Left kidney (tissue), 2 donors: ENCODE data around the gene GPM6B. TPM values are rescaled to one million over a fixed set of nuclear protein-coding genes. Genes with fewer than 3 reads are reported as not detected.

Experiments used
- DNase-seq: peaks from one replicate; pipeline ENCODE4 v3.0.0-alpha.2; 2013
- polyA plus RNA-seq: library from polyadenylated mRNA; unstranded; fragments of 120-200 nt; gene quantifications from one replicate; pipeline ENCODE4 v1.2.1, GENCODE V29; 2013; ENCODE audit not compliant: insufficient read length

Gene GPM6B
- polyA plus RNA-seq, 1 donor: 21.5 TPM

DNA sequence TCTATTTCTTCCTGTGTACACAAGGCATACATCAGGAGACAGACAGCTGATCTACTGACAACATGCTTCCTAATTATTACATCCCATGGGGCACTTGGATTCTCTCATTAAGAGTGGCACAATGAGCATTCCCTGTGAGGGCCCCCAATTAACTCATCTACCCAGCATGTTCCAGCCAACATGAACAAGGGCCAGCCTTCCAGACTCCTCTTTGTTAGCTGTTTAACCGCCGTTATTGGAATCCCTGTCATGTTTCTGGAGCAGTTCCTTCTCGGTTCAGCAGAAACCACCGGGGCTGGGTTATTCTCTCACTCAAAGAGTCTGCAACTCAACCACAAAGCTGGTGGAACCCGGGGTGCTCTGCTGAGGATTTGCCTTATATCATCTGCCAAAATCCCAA is 9.9 kb upstream of the GPM6B start:
- DNase-seq: no peak

DNA sequence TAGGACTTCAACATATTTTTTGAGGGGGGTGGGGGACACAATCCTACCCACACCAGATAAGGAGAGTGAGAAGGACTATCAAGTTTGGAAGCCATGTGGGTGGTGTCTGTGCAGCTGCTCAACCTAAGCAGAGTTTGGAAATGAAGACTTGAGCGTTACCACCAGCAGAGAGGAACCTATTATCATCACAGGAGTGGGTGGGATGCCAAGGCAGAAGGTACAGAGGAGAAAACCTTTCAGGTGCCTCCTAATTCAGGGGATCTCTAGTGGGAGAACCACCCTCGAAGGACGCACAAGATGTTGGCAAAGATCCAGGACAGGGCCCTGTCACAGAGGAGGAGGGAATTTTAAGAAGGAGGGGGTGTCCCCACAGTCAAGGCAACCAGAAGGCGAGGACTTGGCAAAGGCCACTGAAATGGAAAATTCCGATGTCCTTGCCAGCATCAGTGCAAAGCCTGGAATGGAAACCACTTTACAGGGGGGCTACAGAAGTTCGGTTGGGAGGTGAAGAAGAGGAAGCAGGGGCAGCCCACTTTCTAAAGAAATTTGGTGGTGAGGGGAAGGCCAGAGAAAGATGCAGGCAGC is 8.4 kb upstream of the GPM6B start:
- DNase-seq: no peak

DNA sequence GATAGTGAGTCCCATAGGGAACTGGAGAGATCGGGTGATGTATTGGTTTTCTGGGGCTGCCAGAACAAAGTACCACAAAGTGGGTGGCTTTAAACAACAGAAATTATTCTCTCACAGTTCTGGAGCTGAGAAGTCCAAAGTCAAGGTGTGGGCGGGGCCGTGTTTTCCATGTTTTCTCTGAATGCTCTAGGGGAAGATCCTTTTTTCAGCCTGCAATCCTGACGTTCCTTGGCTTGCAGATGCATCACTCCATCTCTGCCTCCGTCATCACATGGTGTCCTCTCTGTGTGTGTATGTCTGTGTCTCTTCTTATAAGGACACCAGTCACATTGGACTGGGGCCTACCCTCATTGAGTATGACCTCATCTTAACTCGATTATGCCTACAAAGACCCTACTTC is 7.9 kb upstream of the GPM6B start:
- no peak for DNase-seq

DNA sequence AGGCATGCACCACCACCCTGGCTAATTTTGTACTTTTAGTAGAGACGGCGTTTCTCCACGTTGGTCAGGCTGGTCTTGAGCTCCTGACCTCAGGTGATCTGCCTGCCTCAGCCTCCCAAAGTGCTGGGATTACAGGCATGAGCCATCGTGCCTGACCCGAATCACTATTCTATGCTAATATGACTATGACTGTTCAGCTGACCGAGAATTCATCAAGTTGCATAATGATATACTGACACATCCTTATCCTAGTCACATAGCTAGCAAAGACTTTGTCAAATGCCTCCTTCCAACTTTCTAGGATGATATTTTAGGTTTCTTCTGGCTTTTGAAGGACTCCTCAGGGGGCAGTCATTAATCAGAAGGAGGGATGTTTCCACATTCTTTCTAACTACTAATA is 4.8 kb upstream of the GPM6B start:
- DNase-seq: no peak

DNA sequence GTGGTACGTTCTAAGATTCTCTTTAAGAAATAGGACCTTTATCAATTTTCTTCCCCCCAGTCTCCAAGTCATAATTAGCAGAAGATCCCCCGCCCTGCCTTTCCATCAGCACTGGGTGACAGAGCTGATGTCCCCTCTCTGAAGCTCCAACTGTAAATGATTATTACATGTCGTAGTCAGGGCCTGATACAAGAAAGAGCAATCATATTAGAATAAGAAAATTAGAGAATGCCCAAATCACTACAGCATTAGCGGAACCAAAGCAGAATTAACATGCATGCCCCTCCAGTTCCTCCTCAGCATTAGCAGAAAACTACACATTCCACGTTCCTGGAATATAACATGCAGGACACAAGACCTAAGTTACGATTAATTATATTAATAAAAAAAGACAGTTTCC is 717 bp downstream of the GPM6B start:
- no peak for DNase-seq

DNA sequence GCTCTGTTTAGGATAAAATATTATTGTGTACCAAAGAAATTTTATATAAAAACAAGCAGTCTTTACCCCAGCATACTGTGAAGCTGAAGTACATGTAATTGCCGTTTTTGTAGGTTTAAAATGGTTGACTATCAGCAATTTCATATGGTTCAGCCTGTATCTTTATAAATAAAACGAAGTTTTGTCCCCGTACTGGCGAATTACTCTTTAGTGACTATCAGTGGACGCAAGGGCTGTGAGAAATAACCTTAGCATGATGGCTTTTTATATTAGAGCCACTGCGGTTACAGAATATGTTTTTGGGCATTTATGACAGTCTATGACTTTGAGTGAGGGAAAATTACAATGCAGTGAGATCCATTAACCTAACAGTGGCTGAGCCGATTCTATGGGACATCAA is 1.2 kb downstream of the GPM6B start:
- no peak for DNase-seq

DNA sequence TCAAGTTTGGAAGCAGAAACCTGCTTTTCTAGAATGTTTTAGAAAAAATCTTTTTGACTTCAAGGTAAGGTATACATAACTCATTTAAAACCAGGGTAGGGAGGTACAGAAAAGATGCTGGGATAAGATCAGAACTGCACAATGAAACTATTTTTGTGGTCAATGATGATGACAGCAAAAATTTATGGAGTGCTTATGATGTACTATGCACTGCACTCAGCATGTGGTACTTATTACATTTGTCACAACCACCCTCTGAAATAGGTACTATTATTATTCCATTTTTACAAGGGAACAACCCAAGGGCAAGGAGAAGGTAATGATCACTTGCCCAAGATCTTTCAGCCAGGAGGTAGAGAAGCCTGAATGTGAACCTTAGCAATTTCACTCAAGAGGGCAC is 8.0 kb downstream of the GPM6B start:
- DNase-seq: no peak

DNA sequence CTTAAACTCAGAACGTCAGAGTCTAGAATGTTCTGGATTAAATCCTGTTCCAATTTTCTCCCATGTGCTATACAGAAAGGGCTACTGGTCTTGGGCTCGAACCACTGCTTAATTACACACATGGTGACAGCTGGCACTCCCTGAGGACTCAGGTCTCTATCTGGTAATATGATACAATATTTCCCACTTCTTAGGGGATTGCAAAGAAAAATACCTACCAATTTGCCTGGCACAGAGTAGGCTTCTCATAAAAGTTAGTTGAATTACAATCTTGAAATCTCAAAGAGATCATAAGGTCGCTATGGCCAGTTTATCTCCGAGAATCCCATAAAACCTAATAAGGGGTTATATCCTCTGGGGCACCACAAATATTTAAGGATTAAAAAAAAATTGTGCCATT is 8.6 kb downstream of the GPM6B start:
- DNase-seq: no peak

DNA sequence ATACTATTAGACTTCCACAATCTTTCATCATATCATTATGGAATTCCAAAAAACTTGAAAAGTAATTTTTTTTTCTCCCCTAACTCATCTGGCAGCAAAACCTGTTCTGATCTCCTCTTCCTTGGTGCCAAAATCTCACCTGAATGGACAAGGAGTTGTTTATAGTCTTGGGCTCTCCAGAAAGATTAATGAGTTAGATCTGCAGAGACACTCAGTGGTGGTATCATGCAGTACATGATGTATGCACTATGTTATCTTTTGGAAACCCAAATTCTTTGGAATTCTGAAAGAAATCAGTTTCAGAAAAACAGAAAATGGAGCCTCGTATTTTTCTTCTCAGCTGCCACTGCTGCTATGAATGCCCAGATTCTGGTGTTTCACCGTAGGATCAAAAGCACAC is 11.7 kb downstream of the GPM6B start:
- DNase-seq: no peak

DNA sequence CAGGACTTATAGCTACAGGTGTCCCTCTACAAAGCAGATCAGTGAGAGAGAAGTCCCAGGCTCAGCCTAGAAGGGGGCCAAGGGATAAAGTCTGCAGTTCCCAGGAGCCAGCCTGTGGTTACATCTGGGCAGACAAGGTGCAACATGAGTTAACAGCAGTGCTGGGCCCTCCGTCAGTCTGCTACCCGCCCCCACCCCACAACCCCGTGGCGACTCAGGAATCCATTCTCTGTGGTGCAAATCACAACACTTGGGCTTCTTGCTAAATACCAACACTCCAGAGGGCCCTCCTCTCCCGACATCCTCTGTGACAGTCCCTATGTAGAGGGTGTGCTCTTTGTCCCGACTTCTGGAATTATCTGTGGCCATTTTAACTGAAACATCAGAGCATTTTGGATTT is 13.8 kb downstream of the GPM6B start:
- DNase-seq: no peak

DNA sequence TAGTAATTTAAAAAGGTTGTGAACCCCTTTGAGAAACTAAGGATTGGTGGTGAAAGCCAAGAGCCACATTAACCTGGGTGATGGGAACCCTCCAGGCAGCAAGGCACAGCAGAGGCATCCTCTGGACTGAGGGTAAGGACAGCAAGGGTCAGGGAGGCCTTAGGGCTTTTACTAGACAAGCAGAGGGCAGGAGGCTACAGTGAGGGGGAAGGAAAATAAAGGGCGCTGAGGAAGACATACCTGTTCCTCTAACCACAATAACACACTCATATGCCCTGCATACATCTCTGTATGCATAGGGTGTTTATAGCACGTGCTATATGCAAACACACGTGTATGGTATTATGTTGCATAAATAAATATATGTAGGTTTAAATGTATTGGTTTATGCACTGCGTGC is 18.7 kb downstream of the GPM6B start:
- DNase-seq: no peak

DNA sequence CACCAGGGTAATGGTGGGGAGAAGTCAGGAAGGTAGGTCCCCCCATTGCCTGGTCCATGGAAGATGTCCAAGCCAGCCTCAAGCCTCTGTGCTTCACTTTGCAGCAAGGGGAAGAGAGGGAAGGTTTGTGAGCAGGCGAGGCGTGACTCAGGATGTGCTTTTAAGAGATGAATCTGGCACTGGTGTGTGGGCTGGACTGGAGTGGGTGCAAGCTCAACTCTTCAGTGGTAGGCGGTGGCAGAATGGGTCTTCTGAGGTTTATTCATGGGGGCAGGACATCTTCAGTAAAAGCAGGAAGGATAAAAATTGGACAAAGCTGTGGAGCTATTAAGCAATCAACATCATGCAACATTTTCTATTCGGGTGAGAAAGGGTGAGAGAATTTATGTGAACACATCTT is 19.4 kb downstream of the GPM6B start:
- no peak for DNase-seq

DNA sequence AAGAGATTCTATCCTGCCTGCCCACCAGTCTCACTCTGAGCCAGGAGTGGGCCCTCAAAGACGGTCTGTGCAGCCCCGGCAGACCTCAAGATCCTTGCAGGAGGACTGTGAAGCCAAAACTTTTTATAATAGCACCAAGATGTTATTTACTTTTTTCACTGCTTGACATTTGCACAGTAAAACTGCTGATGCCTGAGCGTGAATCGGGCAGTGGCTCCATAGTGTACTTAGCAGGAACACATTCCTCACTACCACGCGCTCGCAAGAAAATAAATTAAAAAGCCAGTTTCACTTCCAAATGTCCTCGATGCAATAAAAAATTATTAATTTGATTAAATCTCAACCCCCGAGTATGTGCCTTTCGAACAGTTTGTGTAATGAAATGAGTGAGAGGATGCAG is 22.5 kb downstream of the GPM6B start:
- no peak for DNase-seq

DNA sequence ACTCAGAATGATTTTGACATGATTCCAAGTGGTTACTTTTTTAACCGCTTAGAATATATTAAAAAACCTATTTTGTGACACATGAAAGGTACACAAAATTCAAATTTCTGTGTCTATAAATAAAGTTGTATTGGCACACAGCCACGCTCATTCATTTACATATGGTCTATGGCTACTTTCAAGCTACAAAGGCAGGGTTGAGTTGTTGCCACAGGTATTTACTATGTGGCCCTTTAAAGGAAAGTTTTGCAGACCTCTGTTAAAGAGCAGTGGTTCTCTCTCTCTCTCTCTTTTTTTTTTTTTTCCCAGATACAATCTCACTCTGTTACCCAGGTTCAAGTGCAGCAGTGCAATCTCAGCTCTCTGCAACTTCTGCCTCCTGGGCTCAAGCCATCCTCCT is 23.0 kb downstream of the GPM6B start:
- DNase-seq: no peak

DNA sequence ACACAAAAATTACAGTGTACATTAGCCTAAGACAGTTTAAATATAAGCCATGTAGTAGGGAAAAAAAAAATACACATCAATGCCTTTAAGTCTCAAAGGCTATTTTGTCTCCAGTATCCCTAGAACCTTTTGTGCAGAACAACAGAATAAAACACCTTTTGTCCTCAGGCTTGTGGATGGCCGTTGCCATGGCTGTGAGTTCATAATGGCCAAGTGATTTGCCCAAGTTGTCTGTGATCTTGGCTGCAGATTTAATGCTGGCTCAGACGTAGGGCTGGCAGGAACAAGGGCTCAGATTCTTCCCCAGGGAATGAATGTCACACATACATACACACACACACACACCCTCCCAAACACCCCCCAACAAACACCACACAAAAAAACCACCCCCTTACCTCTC is 25.3 kb downstream of the GPM6B start:
- DNase-seq: no peak

DNA sequence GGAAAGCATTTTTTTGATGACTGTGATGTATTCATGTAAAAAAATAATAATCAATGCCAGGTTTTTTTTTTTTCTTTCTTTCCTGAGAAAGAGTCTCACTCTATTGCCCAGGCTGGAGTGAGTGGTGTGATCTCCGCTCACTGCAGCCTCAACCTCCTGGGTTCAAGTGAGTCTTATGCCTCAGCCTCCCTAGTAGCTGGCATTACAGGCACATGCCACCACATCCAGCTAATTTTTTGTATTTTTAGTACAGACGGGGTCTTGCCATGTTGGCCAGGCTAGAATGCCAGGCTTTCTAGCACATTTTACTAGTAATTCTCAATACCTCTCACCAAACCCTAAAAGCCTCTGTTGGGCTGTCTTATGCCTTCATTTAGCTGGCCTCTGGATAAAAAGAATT is 25.7 kb downstream of the GPM6B start:
- no peak for DNase-seq

DNA sequence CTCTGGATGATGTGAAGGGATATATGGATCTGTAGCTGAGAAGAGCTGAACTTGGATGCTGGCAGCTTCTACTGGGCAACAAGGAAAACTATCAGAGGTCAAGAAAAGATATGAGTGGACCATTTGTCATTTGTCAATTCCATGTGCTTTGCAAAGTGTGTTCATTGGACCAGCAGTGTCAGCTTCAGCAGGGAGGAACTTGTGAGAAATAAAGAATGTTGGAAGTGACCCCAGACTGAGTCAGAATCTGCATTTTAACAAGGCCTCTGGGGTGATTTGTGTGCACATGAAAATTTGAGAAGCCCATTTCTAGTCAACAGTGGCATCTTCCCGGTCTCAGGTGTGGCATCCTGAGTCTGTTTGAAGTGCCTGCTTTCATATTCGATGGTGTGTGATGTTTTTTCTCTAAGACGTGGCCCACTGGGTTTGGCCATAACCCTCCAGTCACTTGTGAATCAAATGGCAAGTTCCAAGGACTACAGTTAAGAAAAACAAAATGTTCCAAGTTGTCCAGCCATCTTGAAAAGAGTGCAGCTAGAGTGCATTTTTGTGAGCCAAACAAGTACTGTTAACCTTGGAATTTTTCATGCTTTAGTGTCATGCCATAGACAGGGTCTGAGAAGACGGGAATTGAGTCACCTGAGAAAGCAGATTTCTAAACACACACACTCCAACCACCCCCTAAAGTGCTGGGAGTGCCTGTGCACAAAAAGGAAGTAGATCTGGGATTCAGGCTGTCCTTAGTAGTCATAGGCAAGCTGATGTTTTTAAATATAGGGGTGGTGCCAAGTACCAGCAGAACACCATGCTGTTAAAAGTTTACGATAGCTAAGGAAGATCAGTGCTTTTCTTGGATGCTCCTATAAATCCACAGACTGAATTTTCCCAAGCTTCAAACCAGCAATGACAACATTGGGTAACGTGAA is 26.4 kb downstream of the GPM6B start:
- DNase-seq: no peak

DNA sequence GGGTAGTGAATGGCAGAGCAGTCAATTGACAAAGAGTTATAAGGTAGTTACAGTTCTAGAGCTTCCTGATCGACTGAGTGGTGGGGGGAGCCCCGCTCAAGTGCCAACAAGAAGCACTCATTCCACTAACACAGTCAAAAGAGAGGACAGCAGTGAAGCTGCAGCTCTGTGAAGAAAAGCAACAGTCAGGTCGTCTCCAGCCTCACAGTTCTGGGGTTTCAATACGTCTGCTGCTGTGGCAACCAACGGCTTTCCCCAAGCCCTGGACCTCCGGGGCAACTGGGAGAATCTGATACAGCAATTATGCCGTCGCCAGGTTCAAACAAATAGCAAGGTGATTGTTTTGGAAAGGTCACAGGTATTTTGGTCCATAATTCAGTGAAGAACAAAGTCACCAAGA is 30.8 kb downstream of the GPM6B start:
- no peak for DNase-seq

DNA sequence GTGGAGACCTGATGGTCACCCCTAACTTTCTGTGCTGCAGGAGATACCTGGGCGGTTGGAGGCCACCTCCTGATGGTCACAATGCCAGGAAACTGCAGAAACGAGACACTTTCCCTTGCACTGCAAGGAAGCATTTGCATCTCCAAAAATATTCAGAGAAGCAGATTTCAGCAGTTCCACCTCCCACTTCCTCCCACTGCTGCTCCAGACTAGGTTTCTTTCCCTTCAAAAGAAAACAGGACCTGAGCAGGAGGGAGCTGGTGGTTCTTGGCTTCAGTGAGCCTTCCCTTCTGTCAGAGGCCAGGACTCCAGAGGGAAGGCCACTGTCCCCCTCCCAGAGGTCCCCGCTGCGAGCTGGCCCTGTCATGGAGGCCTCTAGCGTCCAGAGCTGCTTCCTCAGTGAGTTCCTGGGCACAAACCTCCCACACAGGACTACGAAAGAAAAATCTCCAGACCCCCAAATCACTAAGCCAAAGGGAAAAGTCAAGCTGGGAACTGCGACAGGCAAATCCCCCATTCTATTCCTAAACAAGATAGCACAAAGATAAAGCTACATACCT is 35.9 kb downstream of the GPM6B start:
- no peak for DNase-seq

DNA sequence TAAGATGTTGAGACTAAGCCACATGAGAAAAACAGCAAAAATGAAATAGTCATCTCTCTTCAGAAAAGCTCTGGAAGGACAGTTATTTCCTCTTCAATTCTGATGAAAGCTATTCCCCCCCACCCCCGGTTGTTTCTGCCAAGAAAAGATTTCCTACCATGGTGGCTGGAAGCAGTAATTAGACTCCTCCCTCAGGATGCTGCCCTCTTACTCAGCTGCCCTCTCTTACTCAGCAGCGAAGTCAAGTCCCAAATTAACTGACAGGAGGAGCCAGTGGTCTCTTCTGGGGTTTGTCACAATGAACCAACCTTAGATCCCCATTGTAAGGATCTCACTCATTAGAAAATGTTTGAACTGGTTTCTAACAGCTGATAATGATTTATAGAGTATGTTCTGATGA is 38.0 kb downstream of the GPM6B start:
- DNase-seq: no peak

DNA sequence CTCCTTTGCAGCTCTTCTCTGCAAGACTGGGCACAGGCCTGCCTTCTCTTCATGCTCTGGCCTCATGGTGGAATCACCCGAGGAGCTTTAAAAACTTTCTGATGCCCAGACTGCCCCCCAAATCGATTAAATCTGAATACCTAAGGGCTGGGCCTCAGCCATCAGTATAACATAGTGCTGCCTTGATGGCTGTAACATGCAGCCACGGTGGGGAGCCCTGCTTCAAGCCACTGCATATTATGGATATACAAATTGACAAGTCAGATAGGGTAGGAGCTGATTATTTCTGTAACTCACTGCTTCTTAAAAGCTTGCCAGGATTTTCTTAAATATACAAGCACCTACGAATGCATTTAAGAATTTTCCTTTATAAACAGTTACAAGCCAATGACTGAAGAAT is 40.5 kb downstream of the GPM6B start:
- no peak for DNase-seq

DNA sequence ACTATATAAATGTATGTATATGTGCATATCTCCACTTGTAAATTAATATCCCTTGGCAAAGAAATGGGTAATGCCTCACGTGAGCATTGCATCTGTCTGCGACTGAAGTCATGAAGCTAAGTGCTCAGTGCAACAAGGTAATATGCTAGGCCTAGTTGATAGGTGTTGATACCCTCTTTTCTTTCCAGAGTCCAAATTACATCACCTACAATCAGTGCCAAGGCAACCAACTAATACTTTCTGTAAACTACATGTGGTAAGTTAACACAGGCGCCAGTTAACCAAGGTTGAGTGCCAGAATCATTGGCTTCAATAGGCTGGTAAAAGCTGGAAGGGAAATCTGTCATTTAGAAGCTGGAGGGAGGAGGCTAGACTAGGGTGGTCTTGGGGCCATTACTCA is 41.1 kb downstream of the GPM6B start:
- DNase-seq: no peak

DNA sequence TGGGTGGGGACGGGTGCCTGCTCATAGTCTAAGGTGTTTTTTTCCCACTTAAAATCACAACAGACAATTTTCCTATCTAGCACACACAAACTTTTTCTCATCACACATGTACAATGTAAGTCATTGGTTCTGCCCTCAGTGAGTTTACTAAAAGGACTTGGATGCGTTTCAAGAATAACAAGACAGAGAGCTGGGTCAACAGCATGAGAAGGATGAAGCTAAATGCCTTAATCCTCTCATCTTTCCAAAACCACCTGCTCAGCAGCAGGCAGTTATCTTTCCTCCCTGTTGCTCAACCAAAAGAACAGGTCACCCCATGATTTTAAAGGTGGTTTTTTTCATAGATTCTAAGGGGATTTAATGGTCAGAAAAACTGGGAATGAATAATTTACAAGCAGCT is 42.2 kb downstream of the GPM6B start:
- DNase-seq: no peak

DNA sequence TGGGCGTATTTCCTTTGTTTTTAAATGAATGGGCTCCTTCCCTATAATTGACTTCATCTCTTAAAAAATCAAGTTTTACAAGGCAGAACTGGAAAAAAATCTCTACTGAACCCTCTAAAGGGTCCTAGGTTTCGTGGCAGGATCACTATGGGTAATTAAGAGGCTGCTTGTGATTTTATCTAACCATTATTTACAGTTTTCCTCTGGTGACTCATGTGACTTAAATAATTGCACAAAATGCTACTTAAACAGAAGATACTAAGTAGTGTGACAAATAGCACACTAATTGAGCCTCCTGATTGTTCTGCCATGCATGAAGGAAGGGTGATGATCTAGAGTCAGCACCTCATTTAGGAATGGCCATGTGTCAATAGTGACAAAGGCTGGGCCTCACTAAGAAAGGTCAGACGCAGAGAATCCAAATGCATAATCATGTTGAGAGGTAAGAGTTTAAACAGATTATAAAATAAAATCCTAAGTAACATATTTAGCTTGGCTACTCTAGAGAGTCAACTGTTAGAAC is 46.8 kb downstream of the GPM6B start:
- no peak for DNase-seq
